H1 (cell line): Measurements from ENCODE around the gene RAB11FIP5. TPM values are rescaled to one million over a fixed set of nuclear protein-coding genes. Genes with fewer than 3 reads are reported as not detected.

Experiments used
- CTCF ChIA-PET: fragments of 300-600 bp; sonication (Branson Sonifier 250); formaldehyde crosslinking; loops from one replicate; lab custom pipeline; 2021; ENCODE audit not compliant: partially characterized antibody; lab: Charles Lee
- POLR2A ChIA-PET: fragments of 300-600 bp; sonication (Branson Sonifier 250); formaldehyde crosslinking; loops from one replicate; lab custom pipeline; 2021; ENCODE audit warnings: inconsistent platforms; ENCODE audit not compliant: partially characterized antibody; lab: Charles Lee
- DNase-seq, 2 experiments: peaks; one replicate each; pipeline versions ENCODE4 v3.0.0 to v3.0.0-alpha.2; 2010 to 2022; ENCODE audit warnings: low spot score in 2 of 2, low read depth in 1 of 2, mixed read lengths in 1 of 2
- FAIRE-seq: peaks from 2 replicates; lab custom pipeline; 2011; peaks lifted over from hg19 to GRCh38; lab: Jason Lieb, UNC
- H2AFZ ChIP-seq: 2 replicates; pipeline ENCODE4 v1.8.1; 2012; ENCODE audit warnings: low read length, inconsistent platforms
- H2AK5ac ChIP-seq: 2 replicates; pipeline ENCODE4 v1.6.1; 2013; ENCODE audit warnings: low read depth, low read length
- H2BK120ac ChIP-seq: replicated peaks from 2 replicates; pipeline ENCODE3; 2013; ENCODE audit warnings: low read depth, low read length, inconsistent platforms
- H2BK12ac ChIP-seq: 2 replicates; pipeline ENCODE4 v1.6.1; 2013; ENCODE audit warnings: low read depth, low read length
- H2BK15ac ChIP-seq: 2 replicates; pipeline ENCODE4 v1.6.1; 2013; ENCODE audit warnings: low read length
- H2BK20ac ChIP-seq: 2 replicates; pipeline ENCODE4 v1.6.1; 2013; ENCODE audit warnings: low read length
- H2BK5ac ChIP-seq: 2 replicates; pipeline ENCODE4 v1.6.1; 2013; ENCODE audit warnings: low read depth, low read length
- H3K14ac ChIP-seq: 2 replicates; pipeline ENCODE4 v1.6.1; 2013; ENCODE audit warnings: inconsistent platforms; ENCODE audit not compliant: insufficient read length
- H3K18ac ChIP-seq: 2 replicates; pipeline ENCODE4 v1.6.1; 2013; ENCODE audit warnings: low read length; ENCODE audit errors: extremely low read depth
- H3K23ac ChIP-seq: 2 replicates; pipeline ENCODE4 v1.6.1; 2013; ENCODE audit warnings: inconsistent platforms; ENCODE audit not compliant: insufficient read length
- H3K23me2 ChIP-seq: 2 replicates; pipeline ENCODE4 v1.6.1; 2013; ENCODE audit warnings: low read depth, low read length
- H3K27ac ChIP-seq: 2 replicates; pipeline ENCODE4 v1.6.1; 2011; ENCODE audit warnings: low read depth, low read length, inconsistent platforms
- H3K27me3 ChIP-seq, 4 experiments: replicated peaks in 1 of 4; 1 replicate in 1 of 4; 2 replicates in 3 of 4; pipeline versions ENCODE4 v1.6.1 to v1.8.1; 2011 to 2013; ENCODE audit warnings: low read length in 3 of 4, mild to moderate bottlenecking in 3 of 4, inconsistent platforms in 2 of 4, mixed read lengths in 2 of 4, moderate library complexity in 1 of 4; ENCODE audit not compliant: control insufficient read depth in 3 of 4, insufficient read depth in 3 of 4; ENCODE audit errors: extremely low read depth in 1 of 4
- H3K36me3 ChIP-seq, 4 experiments: 2 replicates each; pipeline versions ENCODE4 v1.6.1 to v1.8.1; 2011 to 2013; ENCODE audit warnings: mild to moderate bottlenecking in 4 of 4, low read length in 3 of 4, moderate library complexity in 2 of 4, control low read depth in 1 of 4, inconsistent platforms in 1 of 4; ENCODE audit not compliant: insufficient read depth in 4 of 4, control insufficient read depth in 2 of 4
- H3K4ac ChIP-seq: replicated peaks from 2 replicates; pipeline ENCODE3; 2013; ENCODE audit warnings: low read length, low read depth, mixed read lengths, inconsistent platforms; ENCODE audit not compliant: insufficient read length
- H3K4me1 ChIP-seq, 4 experiments: replicated peaks in 1 of 4; 1 replicate in 1 of 4; 2 replicates in 3 of 4; pipeline versions ENCODE4 v1.6.1 to v1.8.1; 2011 to 2013; ENCODE audit warnings: low read length in 3 of 4, inconsistent platforms in 2 of 4, mixed read lengths in 1 of 4; ENCODE audit not compliant: insufficient read depth in 4 of 4, control insufficient read depth in 3 of 4
- H3K4me2 ChIP-seq, 2 experiments: 2 replicates each; pipeline versions ENCODE4 v1.6.1 to v1.8.1; 2011 to 2013; ENCODE audit warnings: low read depth in 2 of 2, low read length in 2 of 2, control low read depth in 1 of 2, inconsistent platforms in 1 of 2, mild to moderate bottlenecking in 1 of 2; ENCODE audit not compliant: insufficient read depth in 1 of 2
- H3K4me3 ChIP-seq, 4 experiments: fragments of 200-600, 300-600 bp in 1 of 4; sonication (generic), shearing (Covaris generic), sonication (Bioruptor Twin) in 1 of 4; 2 replicates each; pipeline versions ENCODE4 v1.5.1 to v1.8.1; 2011 to 2016; ENCODE audit warnings: low read length in 4 of 4, low read depth in 3 of 4, control low read depth in 2 of 4, inconsistent platforms in 2 of 4, mild to moderate bottlenecking in 2 of 4, mixed read lengths in 1 of 4, moderate library complexity in 1 of 4; ENCODE audit not compliant: insufficient read depth in 2 of 4; ENCODE audit errors: extremely low read depth in 1 of 4
- H3K56ac ChIP-seq: replicated peaks from 2 replicates; pipeline ENCODE3; 2013; ENCODE audit warnings: low read depth, mild to moderate bottlenecking, mixed read lengths, low read length, inconsistent platforms; ENCODE audit not compliant: insufficient read length
- H3K79me1 ChIP-seq: 2 replicates; pipeline ENCODE4 v1.6.1; 2013; ENCODE audit warnings: low read depth, low read length, control low read depth
- H3K79me2 ChIP-seq, 2 experiments: 2 replicates each; pipeline versions ENCODE4 v1.6.1 to v1.8.1; 2012 to 2013; ENCODE audit warnings: low read length in 2 of 2, mild to moderate bottlenecking in 2 of 2, inconsistent platforms in 1 of 2; ENCODE audit not compliant: insufficient read depth in 2 of 2, control insufficient read depth in 1 of 2
- H3K9ac ChIP-seq, 4 experiments: replicated peaks in 1 of 4; 1 replicate in 1 of 4; 2 replicates in 3 of 4; pipeline versions ENCODE4 v1.6.1 to v1.8.1; 2011 to 2013; ENCODE audit warnings: low read depth in 3 of 4, low read length in 3 of 4, control low read depth in 2 of 4, mild to moderate bottlenecking in 2 of 4, moderate library complexity in 2 of 4, inconsistent platforms in 1 of 4; ENCODE audit errors: extremely low read depth in 1 of 4
- H3K9me3 ChIP-seq, 2 experiments: 2 replicates each; pipeline versions ENCODE4 v1.6.1 to v1.8.1; 2012 to 2013; ENCODE audit warnings: mild to moderate bottlenecking in 2 of 2, moderate library complexity in 2 of 2, control low read depth in 1 of 2, inconsistent platforms in 1 of 2, low read depth in 1 of 2, low read length in 1 of 2, mixed read lengths in 1 of 2; ENCODE audit not compliant: insufficient read depth in 2 of 2
- H4K20me1 ChIP-seq, 2 experiments: replicated peaks in 1 of 2; 2 replicates each; pipeline versions ENCODE3 to v1.8.1; 2011 to 2013; ENCODE audit warnings: inconsistent platforms in 2 of 2, low read length in 2 of 2, mild to moderate bottlenecking in 1 of 2; ENCODE audit not compliant: insufficient read depth in 2 of 2, control insufficient read depth in 1 of 2
- H4K5ac ChIP-seq: 2 replicates; pipeline ENCODE4 v1.6.1; 2013; ENCODE audit warnings: low read length, low read depth, mixed read lengths, inconsistent platforms; ENCODE audit not compliant: insufficient read length
- H4K8ac ChIP-seq: 2 replicates; pipeline ENCODE4 v1.8.0; 2013; ENCODE audit warnings: mild to moderate bottlenecking, moderate library complexity, low read length, inconsistent platforms; ENCODE audit not compliant: insufficient read depth; ENCODE audit errors: extremely low read depth
- H4K91ac ChIP-seq: replicated peaks from 2 replicates; pipeline ENCODE3; 2013; ENCODE audit warnings: low read length, mixed read lengths, inconsistent platforms; ENCODE audit not compliant: insufficient read length
- CTCF ChIP-seq, 3 experiments: IDR thresholded peaks; 1 replicate in 2 of 3; 2 replicates in 1 of 3; pipeline versions ENCODE4 v1.5.1 to v1.6.1; 2011; ENCODE audit warnings: low read length in 3 of 3, mild to moderate bottlenecking in 3 of 3, inconsistent platforms in 2 of 3, low read depth in 1 of 3, moderate library complexity in 1 of 3; ENCODE audit not compliant: insufficient read depth in 1 of 3; ENCODE audit errors: control extremely low read depth in 1 of 3
- FOSL1 ChIP-seq: IDR thresholded peaks from 2 replicates; pipeline ENCODE4 v1.6.1; 2011; ENCODE audit warnings: mild to moderate bottlenecking, low read depth, low read length, moderate library complexity; ENCODE audit not compliant: insufficient read depth
- GTF2F1 ChIP-seq: IDR thresholded peaks from 2 replicates; pipeline ENCODE4 v1.6.1; 2012; ENCODE audit warnings: low read depth, low read length, improper control_type of control experiment, borderline replicate concordance
- RBBP5 ChIP-seq: IDR thresholded peaks from 2 replicates; pipeline ENCODE4 v1.7.1; 2012; ENCODE audit warnings: low read depth, mild to moderate bottlenecking, inconsistent platforms, low read length, moderate library complexity, borderline replicate concordance
- SIN3A ChIP-seq, 2 experiments: IDR thresholded peaks in 1 of 2; conservative IDR thresholded peaks in 1 of 2; 2 replicates each; pipeline ENCODE4 v1.6.1; 2011 to 2012; ENCODE audit warnings: low read length in 2 of 2, improper control_type of control experiment in 1 of 2, low read depth in 1 of 2, mild to moderate bottlenecking in 1 of 2
- SP2 ChIP-seq: IDR thresholded peaks from 2 replicates; pipeline ENCODE4 v1.6.1; 2012; ENCODE audit warnings: mild to moderate bottlenecking, low read length, inconsistent platforms
- TAF7 ChIP-seq: optimal IDR thresholded peaks from 2 replicates; pipeline ENCODE3; 2011; ENCODE audit warnings: low read depth, mild to moderate bottlenecking, inconsistent platforms, low read length, moderate library complexity, borderline replicate concordance
- YY1 ChIP-seq: IDR thresholded peaks from 2 replicates; pipeline ENCODE4 v1.6.1; 2011; ENCODE audit warnings: low read depth, mild to moderate bottlenecking, low read length
- WGBS, 2 experiments: shearing (Covaris generic) in 1 of 2; methylation state at CpG; one replicate each; pipeline versions ENCODE4 v1.1.6 to v1.1.7; 2013 to 2015; ENCODE audit warnings: low lambda C conversion rate in 2 of 2, mixed read lengths in 2 of 2, inconsistent platforms in 1 of 2, low coverage in 1 of 2, missing lambda C conversion rate in 1 of 2; ENCODE audit not compliant: insufficient replicate concordance in 2 of 2, insufficient coverage in 1 of 2, insufficient read length in 1 of 2; ENCODE audit errors: extremely low coverage in 1 of 2, missing lambda C conversion rate in 1 of 2; 5-methylcytosine and 5-hydroxymethylcytosine counted together
- polyA plus RNA-seq, 7 experiments: library from polyadenylated mRNA; depleted of rRNA in 3 of 7; stranded (reverse) in 5 of 7; unstranded in 2 of 7; fragments of >200 nt in 5 of 7; fragments of 200-250 nt in 2 of 7; gene quantifications; 1 replicate in 5 of 7; 2 replicates in 1 of 7; 4 replicates in 1 of 7; pipeline versions ENCODE4 v1.2.1 to v1.2.3, GENCODE V29; 2011 to 2013; ENCODE audit warnings: missing spikeins in 2 of 7, mixed read lengths in 2 of 7
- total RNA-seq: library from RNA; stranded (reverse); fragmentation: NEBNext Ultra II Directional; extraction: Animal tissue kit (Norgen Biotek cat#: 25700); gene quantifications from 2 replicates; pipeline ENCODE4 v1.2.1, GENCODE V29; 2021

Gene RAB11FIP5
- total and polyA plus RNA-seq, 2 of the 8 experiments (the other 6 are each of a cell fraction or from before 2014, with no cell fraction given): 6.3 to 17.0 TPM

GRCh38 chr2:73128841-73129535 is 16.2 kb upstream of the RAB11FIP5 start:
- ChIA-PET CTCF (interaction anchor here (0.6 to 1.5 kb wide), 7 partner anchors 27 to 159 kb away, joined by 3 to 5 read pairs (median 3); no protein-coding TSS in a partner anchor), POLR2A (interaction anchor here (1.1 kb wide), 1 partner anchor 13 kb away, joined by 4 read pairs; no protein-coding TSS in a partner anchor)
- no peaks in the 10 kb centered on the region for H3K36me3 ChIP-seq
- no peak overlapping the region for H2AFZ ChIP-seq
- FAIRE-seq (no peak), DNase-seq (no peak)
- H3K14ac ChIP-seq: peak overlapping the region; percentile 42
- no peak overlapping the region for H3K23ac ChIP-seq
- peak overlapping the region; percentile 25; the same call in 1 of the 2 replicates for H4K8ac ChIP-seq
- no peak overlapping the region for H4K91ac ChIP-seq
- no peaks in the 10 kb centered on the region for H3K27me3 ChIP-seq
- H4K5ac ChIP-seq: no peak overlapping the region
- peaks cover 0 to under 1% (median under 1%) of the 10 kb centered on the region in 4 experiments; a peak in 1 of 7 replicates for H3K4me1 ChIP-seq
- H2BK120ac ChIP-seq: no peak overlapping the region
- no peak overlapping the region for H3K9ac ChIP-seq
- H2BK12ac ChIP-seq: no peak overlapping the region
- H3K4me3 ChIP-seq: no peak overlapping the region
- peaks cover 0 to 2% of the 10 kb centered on the region in 2 experiments for H4K20me1 ChIP-seq
- TF ChIP-seq TAF7 (no peak), FOSL1 (no peak), YY1 (no peak), GTF2F1 (no peak), CTCF (IDR thresholded peaks at IDR 0.05; ENCODE audit: control extremely low read depth in 1 of 3, insufficient read depth in 1 of 3, low read depth in 1 of 3, low read length in 3 of 3) (peak in 1 of 3 experiments; percentile 7; a peak in 1 of 4 replicates), RBBP5 (no peak), SIN3A (conservative IDR thresholded peaks at IDR 0.05 in 1 of 2, IDR thresholded peaks at IDR 0.05 in 1 of 2; ENCODE audit: low read depth in 1 of 2, low read length in 2 of 2) (no peak), SP2 (no peak)
- no peak overlapping the region for H2AK5ac ChIP-seq
- H3K56ac ChIP-seq: no peak overlapping the region
- no peak overlapping the region for H3K18ac ChIP-seq
- no peak overlapping the region for H2BK20ac ChIP-seq
- H3K23me2 ChIP-seq: no peaks in the 10 kb centered on the region
- H2BK15ac ChIP-seq: no peak overlapping the region
- H3K4ac ChIP-seq: no peak overlapping the region
- no peaks in the 10 kb centered on the region for H3K79me2 ChIP-seq
- no peak overlapping the region for H2BK5ac ChIP-seq
- no peak overlapping the region for H3K27ac ChIP-seq
- H3K79me1 ChIP-seq: no peaks in the 10 kb centered on the region
- WGBS, 2 experiments: 80% methylated on average over 6 of the region's 6 CpGs; no CpG with 5 or more reads in 1 of the 2 experiments
- no peaks in the 10 kb centered on the region for H3K9me3 ChIP-seq
- H3K4me2 ChIP-seq: no peak overlapping the region
